ENCODE results near the gene CMC2.

The CMC2 gene

GRCh38 chr16:80947239-80947638, 59.4 kb downstream of the CMC2 start:
- no peaks in the 10 kb centered on the region for H3K27me3 ChIP-seq (ENCODE audit: insufficient read depth, poor library complexity, severe bottlenecking)
- no peak for TF ChIP-seq POLR2AphosphoS5 (IDR thresholded peaks at IDR 0.05; ENCODE audit: low read depth)
- TF ChIP-seq SPI1 (IDR thresholded peaks at IDR 0.05; ENCODE audit: borderline replicate concordance, low read depth) = no peak
- no peak for TF ChIP-seq GABPA (IDR thresholded peaks at IDR 0.05; ENCODE audit: low read depth)
- TF ChIP-seq CTCF (IDR thresholded peaks at IDR 0.05; ENCODE audit: insufficient read depth, low read length) = no peak
- TF ChIP-seq, protein P1, sequence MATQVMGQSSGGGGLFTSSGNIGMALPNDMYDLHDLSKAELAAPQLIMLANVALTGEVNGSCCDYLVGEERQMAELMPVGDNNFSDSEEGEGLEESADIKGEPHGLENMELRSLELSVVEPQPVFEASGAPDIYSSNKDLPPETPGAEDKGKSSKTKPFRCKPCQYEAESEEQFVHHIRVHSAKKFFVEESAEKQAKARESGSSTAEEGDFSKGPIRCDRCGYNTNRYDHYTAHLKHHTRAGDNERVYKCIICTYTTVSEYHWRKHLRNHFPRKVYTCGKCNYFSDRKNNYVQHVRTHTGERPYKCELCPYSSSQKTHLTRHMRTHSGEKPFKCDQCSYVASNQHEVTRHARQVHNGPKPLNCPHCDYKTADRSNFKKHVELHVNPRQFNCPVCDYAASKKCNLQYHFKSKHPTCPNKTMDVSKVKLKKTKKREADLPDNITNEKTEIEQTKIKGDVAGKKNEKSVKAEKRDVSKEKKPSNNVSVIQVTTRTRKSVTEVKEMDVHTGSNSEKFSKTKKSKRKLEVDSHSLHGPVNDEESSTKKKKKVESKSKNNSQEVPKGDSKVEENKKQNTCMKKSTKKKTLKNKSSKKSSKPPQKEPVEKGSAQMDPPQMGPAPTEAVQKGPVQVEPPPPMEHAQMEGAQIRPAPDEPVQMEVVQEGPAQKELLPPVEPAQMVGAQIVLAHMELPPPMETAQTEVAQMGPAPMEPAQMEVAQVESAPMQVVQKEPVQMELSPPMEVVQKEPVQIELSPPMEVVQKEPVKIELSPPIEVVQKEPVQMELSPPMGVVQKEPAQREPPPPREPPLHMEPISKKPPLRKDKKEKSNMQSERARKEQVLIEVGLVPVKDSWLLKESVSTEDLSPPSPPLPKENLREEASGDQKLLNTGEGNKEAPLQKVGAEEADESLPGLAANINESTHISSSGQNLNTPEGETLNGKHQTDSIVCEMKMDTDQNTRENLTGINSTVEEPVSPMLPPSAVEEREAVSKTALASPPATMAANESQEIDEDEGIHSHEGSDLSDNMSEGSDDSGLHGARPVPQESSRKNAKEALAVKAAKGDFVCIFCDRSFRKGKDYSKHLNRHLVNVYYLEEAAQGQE (IDR thresholded peaks at IDR 0.05; ENCODE audit: insufficient replicate concordance, low read depth) = no peak
- no peak overlapping the region for H3K27ac ChIP-seq (replicated peaks)
- no peak for DNase-seq (ENCODE audit: low read depth in 1 of 2, low spot score in 1 of 2)
- no peak overlapping the region for H3K4me3 ChIP-seq (replicated peaks; ENCODE audit: insufficient read depth, low read length)

- no peak for DNase-seq (ENCODE audit: low read depth in 1 of 2, low spot score in 1 of 2)
- H3K27me3 ChIP-seq (ENCODE audit: insufficient read depth, poor library complexity, severe bottlenecking) = no peaks in the 10 kb centered on the region
- no peak overlapping the region for H3K4me3 ChIP-seq (replicated peaks; ENCODE audit: insufficient read depth, low read length)
- no peak overlapping the region for H3K27ac ChIP-seq (replicated peaks)
- TF ChIP-seq, protein P1 (IDR thresholded peaks at IDR 0.05; ENCODE audit: insufficient replicate concordance, low read depth) = no peak
- TF ChIP-seq GABPA (IDR thresholded peaks at IDR 0.05; ENCODE audit: low read depth) (no peak), CTCF (IDR thresholded peaks at IDR 0.05; ENCODE audit: insufficient read depth, low read length) (no peak), POLR2AphosphoS5 (IDR thresholded peaks at IDR 0.05; ENCODE audit: low read depth) (no peak), SPI1 (IDR thresholded peaks at IDR 0.05; ENCODE audit: borderline replicate concordance, low read depth) (no peak)
Measured at GRCh38 chr16:80946481-80946880, 60.2 kb downstream of the CMC2 start.

DNA sequence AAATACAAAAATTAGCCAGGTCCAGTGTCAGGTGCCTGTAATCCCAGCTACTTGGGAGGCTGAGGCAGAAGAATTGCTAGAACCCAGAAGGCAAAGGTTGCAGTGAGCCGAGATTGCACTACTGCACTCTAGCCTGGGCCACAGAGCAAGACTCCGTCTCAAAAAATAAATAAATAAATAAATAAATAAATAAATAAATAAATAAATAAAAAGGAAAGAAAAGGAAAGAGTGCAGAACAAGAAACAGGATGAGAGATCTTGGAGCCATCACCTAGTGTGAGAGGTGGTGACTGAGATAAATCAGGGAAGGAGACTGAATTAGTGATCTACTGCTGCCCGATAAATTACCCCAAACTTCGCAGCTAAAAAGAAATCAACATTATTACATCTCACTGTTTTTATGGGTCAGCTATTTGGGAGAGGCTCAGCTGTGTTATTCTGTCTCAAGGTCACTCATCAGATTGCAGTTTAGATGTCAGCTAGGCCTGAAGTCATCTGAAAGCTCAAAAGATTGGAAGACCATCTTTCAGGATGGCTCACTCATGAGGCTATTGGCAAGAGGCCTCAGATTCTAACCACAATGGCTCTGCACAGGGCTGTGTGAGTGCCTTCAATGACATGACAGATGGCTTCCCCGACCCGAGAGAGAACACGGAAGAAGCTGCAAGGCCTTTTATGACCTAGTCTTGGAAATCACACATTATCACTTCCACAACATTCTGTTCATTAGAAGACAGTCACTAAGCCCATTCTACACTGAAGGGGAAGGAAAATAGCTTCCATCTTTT, 66.4 kb downstream of the CMC2 start:
- peaks cover 4% of the 10 kb centered on the region for H3K27me3 ChIP-seq (ENCODE audit: insufficient read depth, poor library complexity, severe bottlenecking)
- no peak overlapping the region for H3K27ac ChIP-seq (replicated peaks)
- no peak for DNase-seq (ENCODE audit: low read depth in 1 of 2, low spot score in 1 of 2)
- H3K4me3 ChIP-seq (replicated peaks; ENCODE audit: insufficient read depth, low read length) = no peak overlapping the region
- TF ChIP-seq SPI1 (IDR thresholded peaks at IDR 0.05; ENCODE audit: borderline replicate concordance, low read depth) = no peak
- no peak for TF ChIP-seq CTCF (IDR thresholded peaks at IDR 0.05; ENCODE audit: insufficient read depth, low read length)
- TF ChIP-seq POLR2AphosphoS5 (IDR thresholded peaks at IDR 0.05; ENCODE audit: low read depth) = no peak
- no peak for TF ChIP-seq GABPA (IDR thresholded peaks at IDR 0.05; ENCODE audit: low read depth)
